IMR-90 (cell line): ENCODE data around the gene FLT1. TPM values are rescaled to one million over a fixed set of nuclear protein-coding genes. Genes with fewer than 3 reads are reported as not detected.

Experiments used
- ATAC-seq: fragments of 200-7000 bp; cut with Tn5 transposase; 2 replicates; pipeline ENCODE4 v1.9.1; 2020; ENCODE audit warnings: low read depth, mild to moderate bottlenecking, moderate library complexity
- BruUV-seq: library from RNA; stranded (reverse); fragments of 400-500 nt; replicated peaks from 2 replicates; lab custom pipeline; 2021; lab: Mats Ljungman, UMichigan
- CTCF ChIA-PET: fragments of 300-600 bp; formaldehyde crosslinking; extraction: SDS; loops from one replicate; lab custom pipeline; 2021; ENCODE audit warnings: antibody characterized with exemption; lab: Yijun Ruan, JAX
- POLR2A ChIA-PET: fragments of 300-600 bp; sonication (Branson Sonifier 250); formaldehyde crosslinking; loops from one replicate; lab custom pipeline; 2022; ENCODE audit warnings: antibody characterized with exemption; ENCODE audit not compliant: unreplicated experiment; lab: Charles Lee
- DNase-seq: peaks from one replicate; pipeline ENCODE4 v3.0.0; 2013
- H2AFZ ChIP-seq: replicated peaks from 2 replicates; pipeline ENCODE3; 2013; ENCODE audit warnings: low read length, mild to moderate bottlenecking; ENCODE audit not compliant: poor library complexity
- H2AK5ac ChIP-seq: 2 replicates; pipeline ENCODE4 v1.6.1; 2013; ENCODE audit warnings: low read depth, low read length, inconsistent platforms
- H2AK9ac ChIP-seq: replicated peaks from 2 replicates; pipeline ENCODE3; 2013; ENCODE audit warnings: mild to moderate bottlenecking, low read depth, low read length, moderate library complexity; ENCODE audit not compliant: poor library complexity
- H2BK120ac ChIP-seq: 2 replicates; pipeline ENCODE4 v1.6.1; 2013; ENCODE audit warnings: low read depth, low read length, inconsistent platforms
- H2BK15ac ChIP-seq: 3 replicates; pipeline ENCODE4 v1.6.1; 2013; ENCODE audit warnings: low read depth, low read length, inconsistent platforms
- H2BK20ac ChIP-seq: 2 replicates; pipeline ENCODE4 v1.6.1; 2013; ENCODE audit warnings: low read depth, mild to moderate bottlenecking, inconsistent platforms, low read length, moderate library complexity
- H2BK5ac ChIP-seq: 2 replicates; pipeline ENCODE4 v1.6.1; 2013; ENCODE audit warnings: mild to moderate bottlenecking, low read depth, low read length, inconsistent platforms; ENCODE audit not compliant: poor library complexity, severe bottlenecking
- H3K14ac ChIP-seq: replicated peaks from 2 replicates; pipeline ENCODE4 v1.6.1; 2013; ENCODE audit warnings: low read depth, low read length, inconsistent platforms
- H3K18ac ChIP-seq: 2 replicates; pipeline ENCODE4 v1.6.1; 2013; ENCODE audit warnings: low read depth, low read length, control low read depth
- H3K23ac ChIP-seq: 2 replicates; pipeline ENCODE4 v1.6.1; 2013; ENCODE audit warnings: low read depth, low read length, inconsistent platforms
- H3K27ac ChIP-seq: 2 replicates; pipeline ENCODE4 v1.5.1; 2013; ENCODE audit warnings: mild to moderate bottlenecking, control low read depth, low read length; ENCODE audit not compliant: insufficient read depth
- H3K27me3 ChIP-seq: 2 replicates; pipeline ENCODE4 v1.6.1; 2013; ENCODE audit warnings: low read length; ENCODE audit not compliant: control insufficient read depth, insufficient read depth
- H3K36me3 ChIP-seq: 2 replicates; pipeline ENCODE4 v1.6.1; 2013; ENCODE audit warnings: low read length, mixed read lengths; ENCODE audit not compliant: control insufficient read depth, insufficient read depth
- H3K4ac ChIP-seq: 2 replicates; pipeline ENCODE4 v1.6.1; 2013; ENCODE audit warnings: low read depth, low read length, inconsistent platforms
- H3K4me1 ChIP-seq: 2 replicates; pipeline ENCODE4 v1.6.1; 2013; ENCODE audit warnings: low read length, mixed read lengths; ENCODE audit not compliant: control insufficient read depth, insufficient read depth
- H3K4me2 ChIP-seq: 2 replicates; pipeline ENCODE4 v1.6.1; 2013; ENCODE audit warnings: low read depth, mild to moderate bottlenecking, control low read depth, low read length, moderate library complexity
- H3K4me3 ChIP-seq: 2 replicates; pipeline ENCODE4 v1.5.1; 2013; ENCODE audit warnings: low read depth, mild to moderate bottlenecking, control low read depth, low read length, moderate library complexity; ENCODE audit not compliant: insufficient read depth
- H3K56ac ChIP-seq: 2 replicates; pipeline ENCODE4 v1.6.1; 2013; ENCODE audit warnings: low read length, inconsistent platforms; ENCODE audit not compliant: insufficient read depth; ENCODE audit errors: extremely low read depth
- H3K79me1 ChIP-seq, 2 experiments: 2 replicates each; pipeline ENCODE4 v1.6.1; 2013; ENCODE audit warnings: low read length in 2 of 2, inconsistent platforms in 1 of 2, low read depth in 1 of 2
- H3K9ac ChIP-seq: 2 replicates; pipeline ENCODE4 v1.6.1; 2013; ENCODE audit warnings: low read depth, low read length, control low read depth
- H3K9me1 ChIP-seq: 2 replicates; pipeline ENCODE4 v1.6.1; 2013; ENCODE audit warnings: low read length, inconsistent platforms; ENCODE audit not compliant: insufficient read depth
- H3K9me3 ChIP-seq: 2 replicates; pipeline ENCODE4 v1.6.1; 2013; ENCODE audit warnings: low read length; ENCODE audit not compliant: control insufficient read depth, insufficient read depth
- H4K20me1 ChIP-seq: 2 replicates; pipeline ENCODE4 v1.6.1; 2013; ENCODE audit warnings: low read length, inconsistent platforms; ENCODE audit not compliant: insufficient read depth
- H4K5ac ChIP-seq: 2 replicates; pipeline ENCODE4 v1.6.1; 2013; ENCODE audit warnings: mild to moderate bottlenecking, low read depth, low read length, control low read depth
- H4K8ac ChIP-seq, 2 experiments: 2 replicates each; pipeline ENCODE4 v1.6.1; 2013; ENCODE audit warnings: low read depth in 2 of 2, low read length in 2 of 2, control low read depth in 1 of 2, inconsistent platforms in 1 of 2
- H4K91ac ChIP-seq: 2 replicates; pipeline ENCODE4 v1.6.1; 2013; ENCODE audit warnings: low read depth, low read length, inconsistent platforms; ENCODE audit not compliant: insufficient read depth
- CHD1 ChIP-seq: IDR thresholded peaks from 2 replicates; pipeline ENCODE4 v1.6.1; 2012; ENCODE audit warnings: low read depth, low read length, improper control_type of control experiment
- FOS ChIP-seq: fragments of 150-350 bp; IDR thresholded peaks from 2 replicates; pipeline ENCODE4 v1.6.1; 2016; ENCODE audit warnings: low read depth, low read length
- MAFK ChIP-seq: IDR thresholded peaks from 2 replicates; pipeline ENCODE4 v1.6.1; 2012; ENCODE audit warnings: low read depth, low read length, improper control_type of control experiment
- MAZ ChIP-seq: IDR thresholded peaks from 2 replicates; pipeline ENCODE4 v1.6.1; 2012; ENCODE audit warnings: low read depth, mild to moderate bottlenecking, low read length, improper control_type of control experiment, moderate library complexity, borderline replicate concordance
- MXI1 ChIP-seq: IDR thresholded peaks from 2 replicates; pipeline ENCODE4 v1.6.1; 2012; ENCODE audit warnings: low read depth, mild to moderate bottlenecking, low read length, moderate library complexity, borderline replicate concordance
- POLR2A ChIP-seq: IDR thresholded peaks from 2 replicates; pipeline ENCODE4 v1.6.1; 2012; ENCODE audit warnings: mild to moderate bottlenecking, low read depth, low read length
- RAD21 ChIP-seq: IDR thresholded peaks from 2 replicates; pipeline ENCODE4 v1.6.1; 2012; ENCODE audit warnings: low read length, improper control_type of control experiment
- SMC3 ChIP-seq: fragments of 150-350 bp; IDR thresholded peaks from 2 replicates; pipeline ENCODE4 v1.6.1; 2016; ENCODE audit warnings: low read depth, mild to moderate bottlenecking, antibody characterized with exemption, low read length, moderate library complexity
- WGBS, 2 experiments: methylation state at CpG; one replicate each; pipeline versions ENCODE4 v1.1.5 to v1.1.7; 2013; ENCODE audit warnings: missing lambda C conversion rate in 2 of 2; ENCODE audit not compliant: insufficient read length in 1 of 2; ENCODE audit errors: extremely low coverage in 2 of 2; 5-methylcytosine and 5-hydroxymethylcytosine counted together
- dilution Hi-C: fragments of 300-500 bp; cut with HindIII; formaldehyde crosslinking; loops from one replicate; pipeline ENCODE4 v1.14.3; 2018; ENCODE audit warnings: low sequenced_read_pairs; ENCODE audit not compliant: unreplicated experiment
- in situ Hi-C: fragments of 300-500 bp; cut with MboI; formaldehyde crosslinking; loops from 3 replicates; pipeline ENCODE4 v1.14.3; 2019; ENCODE audit warnings: low sequenced_read_pairs, inconsistent platforms, mixed read lengths
- intact Hi-C: fragments of 100-400 bp; cut with micrococcal nuclease; formaldehyde crosslinking; loops from 2 replicates; pipeline ENCODE4 v1.10.0; 2022
- polyA plus RNA-seq, 3 experiments: library from polyadenylated mRNA; depleted of rRNA; stranded (reverse); fragments of >200 nt; gene quantifications; 2 replicates each; pipeline ENCODE4 v1.2.3, GENCODE V29; 2012; ENCODE audit warnings: low replicate concordance in 1 of 3
- total RNA-seq: library from RNA; depleted of rRNA; stranded (reverse); fragments of >200 nt; gene quantifications from 2 replicates; pipeline ENCODE4 v1.2.3, GENCODE V29; 2012

The FLT1 gene
- total and polyA plus RNA-seq, 2 of the 4 experiments (the other 2 are of a cell fraction): 4.5 to 10.4 TPM

- H2AFZ ChIP-seq: no peak overlapping the region
- H2AK9ac ChIP-seq: no peak overlapping the region
- no peak overlapping the region for H3K4ac ChIP-seq
- H4K8ac ChIP-seq: no peak overlapping the region
- no peak overlapping the region for H2AK5ac ChIP-seq
- no peak overlapping the region for H3K56ac ChIP-seq
- H4K91ac ChIP-seq: no peak overlapping the region
- H3K4me1 ChIP-seq: no peaks in the 10 kb centered on the region
- POLR2A ChIA-PET: no interaction called here
- CTCF ChIA-PET: no interaction called here
- ATAC-seq: no peak
- WGBS, 2 experiments: no CpG with 5 or more reads among the region's 2 CpGs
- in situ Hi-C loops: no loop called here
- TF ChIP-seq MXI1 (no peak), POLR2A (no peak), FOS (no peak), MAZ (no peak), SMC3 (no peak), MAFK (no peak), CHD1 (no peak), RAD21 (no peak)
- no peak overlapping the region for H3K23ac ChIP-seq
- no peak overlapping the region for H3K4me3 ChIP-seq
- no peak overlapping the region for H3K9ac ChIP-seq
- H3K27me3 ChIP-seq: no peaks in the 10 kb centered on the region
- no peak for DNase-seq
- H2BK15ac ChIP-seq: no peak overlapping the region
- no peaks in the 10 kb centered on the region for H3K9me3 ChIP-seq
- H3K18ac ChIP-seq: no peak overlapping the region
- H3K27ac ChIP-seq: no peak overlapping the region
- H3K4me2 ChIP-seq: no peak overlapping the region
- dilution Hi-C loops: no loop called here
- H3K79me1 ChIP-seq: peaks cover 0 to 4% of the 10 kb centered on the region in 2 experiments; a peak in 1 of 4 replicates
- H3K9me1 ChIP-seq: no peaks in the 10 kb centered on the region
- no peak overlapping the region for H2BK20ac ChIP-seq
- intact Hi-C loops: no loop called here
- no peak overlapping the region for H2BK120ac ChIP-seq
- no peaks in the 10 kb centered on the region for H4K20me1 ChIP-seq
- H3K14ac ChIP-seq: no peak overlapping the region
- H4K5ac ChIP-seq: no peak overlapping the region
- peaks cover 9% of the 10 kb centered on the region for H3K36me3 ChIP-seq
- BruUV-seq: no TSS peak
- H2BK5ac ChIP-seq: no peak overlapping the region
Observed at GRCh38 chr13:28271056-28271840, 223.7 kb downstream of the FLT1 start.
